Measurements from ENCODE around the gene MUC4. TPM values are rescaled to one million over a fixed set of nuclear protein-coding genes. Genes with fewer than 3 reads are reported as not detected.

Gene MUC4
- polyA plus RNA-seq, 1 donor from 2014 or later = not detected

DNA sequence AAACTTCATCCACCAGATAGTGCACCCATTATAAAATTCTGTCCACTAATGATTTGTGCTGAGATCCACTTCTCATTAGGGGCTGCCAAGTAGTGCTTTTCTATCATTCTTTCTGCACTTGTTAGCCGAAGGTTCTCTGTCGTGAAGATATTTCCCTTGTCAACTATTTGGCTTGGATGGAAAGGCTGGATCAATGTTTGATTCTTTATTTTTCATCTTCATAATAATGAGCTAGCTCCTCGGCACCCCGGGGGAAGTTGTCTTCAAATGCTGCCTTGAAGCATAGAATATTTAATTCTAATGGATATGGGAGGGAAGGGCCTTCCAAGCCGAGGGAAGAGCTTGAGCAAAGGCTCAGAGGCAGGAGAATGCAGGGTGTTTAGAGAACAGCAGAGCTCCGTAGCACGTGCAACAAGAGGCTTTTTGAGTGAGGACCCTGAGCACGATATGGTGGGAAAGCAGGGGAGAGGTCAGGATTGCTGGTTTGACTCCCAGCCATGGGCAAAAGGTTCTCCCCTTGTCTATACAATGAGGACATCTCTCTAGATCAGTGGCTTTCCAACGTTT lies 107.2 kb downstream of the MUC4 start:
- no peak overlapping the region for H3K27ac ChIP-seq (ENCODE audit: low read length)
- H3K79me2 ChIP-seq (replicated peaks; ENCODE audit: insufficient read depth, low read length) = no peaks in the 10 kb centered on the region
- TF ChIP-seq TAF1 (IDR thresholded peaks at IDR 0.05; ENCODE audit: low read depth) (no peak), EP300 (conservative IDR thresholded peaks at IDR 0.05; ENCODE audit: poor library complexity, severe bottlenecking) (no peak), RAD21 (conservative IDR thresholded peaks at IDR 0.05) (no peak), REST (IDR thresholded peaks at IDR 0.05; ENCODE audit: borderline replicate concordance) (no peak), MXI1 (conservative IDR thresholded peaks at IDR 0.05; ENCODE audit: poor library complexity, severe bottlenecking) (no peak), POLR2AphosphoS5 (IDR thresholded peaks at IDR 0.05) (no peak), EZH2 (IDR thresholded peaks at IDR 0.05; ENCODE audit: borderline replicate concordance, insufficient read depth, low read length, poor library complexity, severe bottlenecking) (no peak), SMC3 (conservative IDR thresholded peaks at IDR 0.05; ENCODE audit: poor library complexity) (no peak)
- TF ChIP-seq, protein P1, sequence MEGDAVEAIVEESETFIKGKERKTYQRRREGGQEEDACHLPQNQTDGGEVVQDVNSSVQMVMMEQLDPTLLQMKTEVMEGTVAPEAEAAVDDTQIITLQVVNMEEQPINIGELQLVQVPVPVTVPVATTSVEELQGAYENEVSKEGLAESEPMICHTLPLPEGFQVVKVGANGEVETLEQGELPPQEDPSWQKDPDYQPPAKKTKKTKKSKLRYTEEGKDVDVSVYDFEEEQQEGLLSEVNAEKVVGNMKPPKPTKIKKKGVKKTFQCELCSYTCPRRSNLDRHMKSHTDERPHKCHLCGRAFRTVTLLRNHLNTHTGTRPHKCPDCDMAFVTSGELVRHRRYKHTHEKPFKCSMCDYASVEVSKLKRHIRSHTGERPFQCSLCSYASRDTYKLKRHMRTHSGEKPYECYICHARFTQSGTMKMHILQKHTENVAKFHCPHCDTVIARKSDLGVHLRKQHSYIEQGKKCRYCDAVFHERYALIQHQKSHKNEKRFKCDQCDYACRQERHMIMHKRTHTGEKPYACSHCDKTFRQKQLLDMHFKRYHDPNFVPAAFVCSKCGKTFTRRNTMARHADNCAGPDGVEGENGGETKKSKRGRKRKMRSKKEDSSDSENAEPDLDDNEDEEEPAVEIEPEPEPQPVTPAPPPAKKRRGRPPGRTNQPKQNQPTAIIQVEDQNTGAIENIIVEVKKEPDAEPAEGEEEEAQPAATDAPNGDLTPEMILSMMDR (IDR thresholded peaks at IDR 0.05; ENCODE audit: poor library complexity, severe bottlenecking) = no peak
- no peaks in the 10 kb centered on the region for H3K9me2 ChIP-seq (ENCODE audit: insufficient read depth, low read length)
- peaks cover 10% of the 10 kb centered on the region for H3K36me3 ChIP-seq (ENCODE audit: insufficient read depth, low read length)
- H3K4me3 ChIP-seq (ENCODE audit: low read length) = no peak overlapping the region
- no peak overlapping the region for H3K9ac ChIP-seq (ENCODE audit: low read length)
- H3F3A ChIP-seq (ENCODE audit: insufficient read depth, low read length, poor library complexity, severe bottlenecking) = no peaks in the 10 kb centered on the region
- no peaks in the 10 kb centered on the region for H3K27me3 ChIP-seq (ENCODE audit: insufficient read depth, low read depth, low read length)
- H2AFZ ChIP-seq (ENCODE audit: low read depth, low read length) = no peak overlapping the region
- H3K9me3 ChIP-seq (ENCODE audit: low read length) = no peaks in the 10 kb centered on the region
- no peaks in the 10 kb centered on the region for H4K20me1 ChIP-seq (ENCODE audit: insufficient read depth)
- H3K4me2 ChIP-seq (ENCODE audit: low read length) = no peak overlapping the region

DNA sequence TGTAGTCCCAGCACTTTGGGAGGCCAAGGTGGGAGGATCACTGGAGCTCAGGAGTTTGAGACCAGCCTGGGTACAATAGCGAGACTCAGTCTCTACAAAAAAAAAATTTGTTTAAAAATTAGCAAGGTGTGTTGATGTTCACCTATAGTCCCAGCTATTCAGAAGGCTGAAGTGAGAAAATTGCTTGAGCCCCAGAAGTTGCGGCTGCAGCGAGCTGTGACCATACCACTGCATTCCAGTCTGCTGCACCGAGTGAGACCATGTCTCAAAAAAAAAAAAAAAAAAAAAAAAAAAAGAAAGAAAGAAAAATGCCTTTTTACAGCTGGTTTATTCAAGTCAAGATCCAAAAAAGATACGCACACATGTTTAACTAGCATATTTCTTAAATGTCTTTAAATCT lies 108.0 kb downstream of the MUC4 start:
- no peaks in the 10 kb centered on the region for H3K27me3 ChIP-seq (ENCODE audit: insufficient read depth, low read depth, low read length)
- H2AFZ ChIP-seq (ENCODE audit: low read depth, low read length) = no peak overlapping the region
- H3K4me2 ChIP-seq (ENCODE audit: low read length) = no peak overlapping the region
- no peak for TF ChIP-seq POLR2AphosphoS5 (IDR thresholded peaks at IDR 0.05)
- TF ChIP-seq MXI1 (conservative IDR thresholded peaks at IDR 0.05; ENCODE audit: poor library complexity, severe bottlenecking) = no peak
- no peak for TF ChIP-seq RAD21 (conservative IDR thresholded peaks at IDR 0.05)
- no peak for TF ChIP-seq REST (IDR thresholded peaks at IDR 0.05; ENCODE audit: borderline replicate concordance)
- no peak for TF ChIP-seq EP300 (conservative IDR thresholded peaks at IDR 0.05; ENCODE audit: poor library complexity, severe bottlenecking)
- TF ChIP-seq, protein P1 (IDR thresholded peaks at IDR 0.05; ENCODE audit: poor library complexity, severe bottlenecking) = no peak
- no peak for TF ChIP-seq EZH2 (IDR thresholded peaks at IDR 0.05; ENCODE audit: borderline replicate concordance, insufficient read depth, low read length, poor library complexity, severe bottlenecking)
- TF ChIP-seq TAF1 (IDR thresholded peaks at IDR 0.05; ENCODE audit: low read depth) = no peak
- no peak for TF ChIP-seq SMC3 (conservative IDR thresholded peaks at IDR 0.05; ENCODE audit: poor library complexity)
- no peak overlapping the region for H3K27ac ChIP-seq (ENCODE audit: low read length)
- no peaks in the 10 kb centered on the region for H3K9me2 ChIP-seq (ENCODE audit: insufficient read depth, low read length)
- H3K4me3 ChIP-seq (ENCODE audit: low read length) = no peak overlapping the region
- no peaks in the 10 kb centered on the region for H4K20me1 ChIP-seq (ENCODE audit: insufficient read depth)
- H3K9ac ChIP-seq (ENCODE audit: low read length) = no peak overlapping the region
- H3K79me2 ChIP-seq (replicated peaks; ENCODE audit: insufficient read depth, low read length) = no peaks in the 10 kb centered on the region
- H3K36me3 ChIP-seq (ENCODE audit: insufficient read depth, low read length) = peaks cover 5% of the 10 kb centered on the region
- no peaks in the 10 kb centered on the region for H3F3A ChIP-seq (ENCODE audit: insufficient read depth, low read length, poor library complexity, severe bottlenecking)
- no peaks in the 10 kb centered on the region for H3K9me3 ChIP-seq (ENCODE audit: low read length)
